CD14-positive monocyte (primary cell): ENCODE data around the gene STK4. TPM values are rescaled to one million over a fixed set of nuclear protein-coding genes. Genes with fewer than 3 reads are reported as not detected.
A peak's percentile ranks its signal among the peaks of the same experiment; 100 is the strongest.

Experiments used
- DNase-seq, 3 donors: peaks; one replicate each; pipeline ENCODE4 v3.0.0-alpha.2; 2011 to 2022
- H2AFZ ChIP-seq: 2 replicates; pipeline ENCODE4 v1.6.0; 2012; ENCODE audit warnings: mild to moderate bottlenecking, low read depth, low read length, inconsistent platforms; ENCODE audit not compliant: insufficient read depth, poor library complexity, severe bottlenecking
- H3K27ac ChIP-seq, 2 donors: 1 replicate in 1 of 2; 2 replicates in 1 of 2; pipeline ENCODE4 v1.5.1; 2012 to 2013; ENCODE audit warnings: low read length in 2 of 2, control low read depth in 1 of 2, inconsistent platforms in 1 of 2, low read depth in 1 of 2, mild to moderate bottlenecking in 1 of 2
- H3K27me3 ChIP-seq, 2 donors: one replicate each; pipeline versions ENCODE4 v1.6.0 to v1.6.1; 2011 to 2013; ENCODE audit warnings: low read length in 2 of 2; ENCODE audit not compliant: control insufficient read depth in 2 of 2, insufficient read depth in 2 of 2
- H3K36me3 ChIP-seq, 2 donors: replicated peaks in 1 of 2; 1 replicate in 1 of 2; 2 replicates in 1 of 2; pipeline versions ENCODE4 v1.5.1 to v1.6.1; 2012 to 2013; ENCODE audit warnings: low read length in 2 of 2, control low read depth in 1 of 2, inconsistent platforms in 1 of 2, mild to moderate bottlenecking in 1 of 2; ENCODE audit not compliant: insufficient read depth in 2 of 2, control insufficient read depth in 1 of 2
- H3K4me1 ChIP-seq, 2 donors: 1 replicate in 1 of 2; 2 replicates in 1 of 2; pipeline versions ENCODE4 v1.5.1 to v1.6.1; 2012 to 2013; ENCODE audit warnings: low read length in 2 of 2, control low read depth in 1 of 2, inconsistent platforms in 1 of 2, mild to moderate bottlenecking in 1 of 2, moderate library complexity in 1 of 2; ENCODE audit not compliant: insufficient read depth in 2 of 2, control insufficient read depth in 1 of 2
- H3K4me2 ChIP-seq: replicated peaks from 2 replicates; pipeline ENCODE3; 2012; ENCODE audit warnings: low read length, moderate library complexity, mild to moderate bottlenecking; ENCODE audit not compliant: poor library complexity, severe bottlenecking; ENCODE audit errors: extremely low read depth
- H3K4me3 ChIP-seq, 3 experiments: fragments of 200-600 bp in 1 of 3; sonication (generic) in 1 of 3; replicated peaks in 1 of 3; 1 replicate in 2 of 3; 2 replicates in 1 of 3; pipeline ENCODE4 v1.5.1; 2011 to 2013; ENCODE audit warnings: low read length in 3 of 3, mild to moderate bottlenecking in 3 of 3, control low read depth in 2 of 3, low read depth in 2 of 3, inconsistent platforms in 1 of 3, moderate library complexity in 1 of 3
- H3K79me2 ChIP-seq: 2 replicates; pipeline ENCODE4 v1.6.0; 2012; ENCODE audit warnings: mild to moderate bottlenecking, control low read depth, inconsistent platforms, low read length, moderate library complexity; ENCODE audit not compliant: insufficient read depth
- H3K9ac ChIP-seq: 2 replicates; pipeline ENCODE4 v1.6.0; 2017; ENCODE audit warnings: low read length, mild to moderate bottlenecking; ENCODE audit not compliant: insufficient read depth, poor library complexity, severe bottlenecking
- H3K9me3 ChIP-seq, 2 donors: replicated peaks in 1 of 2; 1 replicate in 1 of 2; 2 replicates in 1 of 2; pipeline versions ENCODE4 v1.5.1 to v1.6.1; 2012 to 2013; ENCODE audit warnings: low read length in 2 of 2, control low read depth in 1 of 2; ENCODE audit not compliant: control insufficient read depth in 1 of 2, insufficient read depth in 1 of 2
- H4K20me1 ChIP-seq: 2 replicates; pipeline ENCODE4 v1.6.0; 2012; ENCODE audit warnings: mild to moderate bottlenecking, low read length, control low read depth, moderate library complexity; ENCODE audit not compliant: insufficient read depth
- H3K27ac Mint-ChIP-seq, 7 donors: one replicate each; pipeline ENCODE4 v1.8.0; 2020; ENCODE audit warnings: mild to moderate bottlenecking in 7 of 7, mixed read lengths in 7 of 7, moderate library complexity in 6 of 7, inconsistent platforms in 2 of 7
- H3K27me3 Mint-ChIP-seq, 3 donors: one replicate each; pipeline ENCODE4 v1.8.0; 2021 to 2022; ENCODE audit warnings: low read depth in 3 of 3, mild to moderate bottlenecking in 3 of 3, mixed read lengths in 3 of 3, moderate library complexity in 3 of 3, inconsistent platforms in 1 of 3
- H3K36me3 Mint-ChIP-seq, 2 donors: one replicate each; pipeline ENCODE4 v1.8.0; 2020; ENCODE audit warnings: mixed read lengths in 2 of 2, inconsistent platforms in 1 of 2, mild to moderate bottlenecking in 1 of 2
- H3K4me1 Mint-ChIP-seq: one replicate; pipeline ENCODE4 v1.8.0; 2020; ENCODE audit warnings: mild to moderate bottlenecking, mixed read lengths
- H3K4me3 Mint-ChIP-seq, 2 donors: one replicate each; pipeline ENCODE4 v1.8.0; 2020; ENCODE audit warnings: mild to moderate bottlenecking in 2 of 2, mixed read lengths in 2 of 2, moderate library complexity in 1 of 2
- H3K9me3 Mint-ChIP-seq, 7 donors: one replicate each; pipeline ENCODE4 v1.8.0; 2020 to 2022; ENCODE audit warnings: mixed read lengths in 7 of 7, mild to moderate bottlenecking in 6 of 7, moderate library complexity in 6 of 7, inconsistent platforms in 2 of 7
- WGBS: methylation state at CpG from one replicate; pipeline ENCODE4 v1.1.5; 2013; ENCODE audit warnings: missing lambda C conversion rate; ENCODE audit not compliant: insufficient coverage; 5-methylcytosine and 5-hydroxymethylcytosine counted together
- intact Hi-C, 2 donors: fragments of 100-400 bp; cut with micrococcal nuclease; formaldehyde crosslinking; loops; one replicate each; pipeline versions ENCODE4 v1.15.0 to v1.15.1; 2023
- polyA plus RNA-seq, 3 donors: library from polyadenylated mRNA; depleted of rRNA in 1 of 3; unstranded in 2 of 3; stranded (reverse) in 1 of 3; fragments of 300-500 nt in 2 of 3; fragments of >200 nt in 1 of 3; fragmentation: Illumina TruSeq in 2 of 3; gene quantifications; 1 replicate in 2 of 3; 2 replicates in 1 of 3; pipeline ENCODE4 v1.2.3, GENCODE V29; 2012 to 2021
- TF ChIP-seq, protein P1 (sequence below): fragments of 200-600 bp; IDR thresholded peaks from one replicate; pipeline ENCODE4 v1.8.0; 2022; ENCODE audit warnings: antibody characterized with exemption, mild to moderate bottlenecking

STK4 gene
- polyA plus RNA-seq, 3 donors = 53.0 to 123 (median 69.9) TPM

- peaks cover 0 to 2% (median 0%) of the 10 kb centered on the region in 3 donors for H3K27me3 Mint-ChIP-seq
- H3K27me3 ChIP-seq = no peaks in the 10 kb centered on the region
- no peak for DNase-seq
- H3K4me1 ChIP-seq = peaks cover 8 to 14% of the 10 kb centered on the region in 2 donors
- WGBS = no CpG with 5 or more reads among the region's 1 CpG
- no peak overlapping the region for H3K4me3 Mint-ChIP-seq
- peaks cover 73 to 82% of the 10 kb centered on the region in 2 donors for H3K36me3 Mint-ChIP-seq
- no peaks in the 10 kb centered on the region for H4K20me1 ChIP-seq
- intact Hi-C loops = no loop called here
- H3K36me3 ChIP-seq = peaks cover 68 to 93% of the 10 kb centered on the region in 2 donors
- H2AFZ ChIP-seq = no peak overlapping the region
- no peak overlapping the region for H3K4me3 ChIP-seq
- H3K27ac ChIP-seq = no peak overlapping the region
- TF ChIP-seq, protein P1, sequence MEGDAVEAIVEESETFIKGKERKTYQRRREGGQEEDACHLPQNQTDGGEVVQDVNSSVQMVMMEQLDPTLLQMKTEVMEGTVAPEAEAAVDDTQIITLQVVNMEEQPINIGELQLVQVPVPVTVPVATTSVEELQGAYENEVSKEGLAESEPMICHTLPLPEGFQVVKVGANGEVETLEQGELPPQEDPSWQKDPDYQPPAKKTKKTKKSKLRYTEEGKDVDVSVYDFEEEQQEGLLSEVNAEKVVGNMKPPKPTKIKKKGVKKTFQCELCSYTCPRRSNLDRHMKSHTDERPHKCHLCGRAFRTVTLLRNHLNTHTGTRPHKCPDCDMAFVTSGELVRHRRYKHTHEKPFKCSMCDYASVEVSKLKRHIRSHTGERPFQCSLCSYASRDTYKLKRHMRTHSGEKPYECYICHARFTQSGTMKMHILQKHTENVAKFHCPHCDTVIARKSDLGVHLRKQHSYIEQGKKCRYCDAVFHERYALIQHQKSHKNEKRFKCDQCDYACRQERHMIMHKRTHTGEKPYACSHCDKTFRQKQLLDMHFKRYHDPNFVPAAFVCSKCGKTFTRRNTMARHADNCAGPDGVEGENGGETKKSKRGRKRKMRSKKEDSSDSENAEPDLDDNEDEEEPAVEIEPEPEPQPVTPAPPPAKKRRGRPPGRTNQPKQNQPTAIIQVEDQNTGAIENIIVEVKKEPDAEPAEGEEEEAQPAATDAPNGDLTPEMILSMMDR = no peak
- H3K4me2 ChIP-seq = no peak overlapping the region
- H3K9me3 ChIP-seq = no peaks in the 10 kb centered on the region
- H3K9me3 Mint-ChIP-seq = no peaks in the 10 kb centered on the region
- H3K4me1 Mint-ChIP-seq = peaks cover 26% of the 10 kb centered on the region
- H3K79me2 ChIP-seq = no peaks in the 10 kb centered on the region
- no peak overlapping the region for H3K9ac ChIP-seq
- no peak overlapping the region for H3K27ac Mint-ChIP-seq
These were observed 15.9 kb upstream of the STK4 start for GRCh38 chr20:44950368-44950767.

DNA sequence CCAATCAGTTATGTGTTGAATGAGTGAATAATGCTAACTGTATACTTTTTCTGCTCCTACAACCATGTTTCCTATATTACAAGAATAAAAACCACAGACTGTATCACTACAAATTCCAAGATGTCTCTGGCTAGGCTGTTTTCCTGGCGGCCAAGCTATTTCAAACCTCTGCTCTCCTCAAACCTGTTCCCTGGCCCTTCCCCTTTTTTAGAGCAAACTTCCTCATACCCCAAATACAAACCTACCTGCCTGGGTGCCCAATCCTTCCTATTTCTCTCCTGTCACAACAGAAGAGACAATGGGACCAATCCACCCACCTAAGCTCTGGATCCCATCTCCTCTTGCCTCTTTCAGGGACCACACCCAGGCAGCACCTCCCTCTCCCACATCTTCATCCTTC lies 13.6 kb upstream of the STK4 start:
- TF ChIP-seq, protein P1 = no peak
- Mint-ChIP-seq H3K4me3 (no peak overlapping the region), H3K9me3 (no peaks in the 10 kb centered on the region), H3K27me3 (no peaks in the 10 kb centered on the region), H3K27ac (peak overlapping the region in 1 of 7 donors; percentile 69), H3K4me1 (peaks cover 23% of the 10 kb centered on the region), H3K36me3 (peaks cover 72 to 85% of the 10 kb centered on the region in 2 donors)
- no peaks in the 10 kb centered on the region for H3K9me3 ChIP-seq
- intact Hi-C loops = no loop called here
- H3K4me3 ChIP-seq = no peak overlapping the region
- DNase-seq = no peak
- H3K9ac ChIP-seq = no peak overlapping the region
- peaks cover 5% of the 10 kb centered on the region for H3K79me2 ChIP-seq
- H3K27me3 ChIP-seq = no peaks in the 10 kb centered on the region
- H2AFZ ChIP-seq = no peak overlapping the region
- WGBS = 63% methylated on average over 1 of the region's 1 CpG
- no peak overlapping the region for H3K27ac ChIP-seq
- H4K20me1 ChIP-seq = no peaks in the 10 kb centered on the region
- H3K4me2 ChIP-seq = no peak overlapping the region
- peaks cover 0 to 8% of the 10 kb centered on the region in 2 donors for H3K4me1 ChIP-seq
- H3K36me3 ChIP-seq = peaks cover 63 to 87% of the 10 kb centered on the region in 2 donors
